CD4-positive, alpha-beta T cell treated with Interferon alpha-2 for 1 hour (primary cell): ENCODE data around the gene GJD3.

Source experiments
- DNase-seq, 2 donors: peaks; one replicate each; pipeline ENCODE4 v3.0.0-alpha.2; 2020 to 2022

GJD3 gene

DNA sequence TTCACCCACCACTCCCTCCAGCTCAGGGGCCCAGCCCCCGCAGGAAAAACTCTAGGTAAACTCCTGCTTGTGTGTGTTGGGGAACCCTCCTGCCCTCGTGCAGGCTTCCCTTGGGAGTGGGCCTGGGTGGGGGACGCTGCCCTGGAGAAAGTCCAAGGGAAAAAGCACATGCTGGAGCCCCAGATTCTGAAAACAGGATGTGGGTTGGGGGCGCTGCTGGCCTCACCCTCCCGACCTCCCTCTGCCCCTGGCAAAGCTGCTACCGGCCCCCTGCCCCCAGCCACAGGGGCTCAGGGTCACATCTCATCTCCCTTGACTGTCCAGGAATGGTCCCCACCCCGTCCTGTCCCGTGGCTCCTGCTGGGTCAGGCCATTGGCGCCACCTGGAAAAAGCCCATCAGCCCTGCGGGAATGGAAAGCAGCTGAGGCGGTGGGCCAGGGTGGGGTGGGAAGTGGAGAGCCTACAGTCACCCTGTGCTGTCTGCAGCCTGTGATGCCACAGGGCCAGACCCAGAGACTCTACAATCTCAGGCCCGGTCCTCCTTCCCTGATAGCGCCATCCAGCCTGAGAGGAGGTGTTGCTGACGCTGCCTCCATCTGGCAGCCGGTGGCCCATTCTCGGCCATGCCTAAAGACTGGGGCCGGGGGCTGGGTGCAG lies 2.5 kb upstream of the GJD3 start:
- no peak for DNase-seq

DNA sequence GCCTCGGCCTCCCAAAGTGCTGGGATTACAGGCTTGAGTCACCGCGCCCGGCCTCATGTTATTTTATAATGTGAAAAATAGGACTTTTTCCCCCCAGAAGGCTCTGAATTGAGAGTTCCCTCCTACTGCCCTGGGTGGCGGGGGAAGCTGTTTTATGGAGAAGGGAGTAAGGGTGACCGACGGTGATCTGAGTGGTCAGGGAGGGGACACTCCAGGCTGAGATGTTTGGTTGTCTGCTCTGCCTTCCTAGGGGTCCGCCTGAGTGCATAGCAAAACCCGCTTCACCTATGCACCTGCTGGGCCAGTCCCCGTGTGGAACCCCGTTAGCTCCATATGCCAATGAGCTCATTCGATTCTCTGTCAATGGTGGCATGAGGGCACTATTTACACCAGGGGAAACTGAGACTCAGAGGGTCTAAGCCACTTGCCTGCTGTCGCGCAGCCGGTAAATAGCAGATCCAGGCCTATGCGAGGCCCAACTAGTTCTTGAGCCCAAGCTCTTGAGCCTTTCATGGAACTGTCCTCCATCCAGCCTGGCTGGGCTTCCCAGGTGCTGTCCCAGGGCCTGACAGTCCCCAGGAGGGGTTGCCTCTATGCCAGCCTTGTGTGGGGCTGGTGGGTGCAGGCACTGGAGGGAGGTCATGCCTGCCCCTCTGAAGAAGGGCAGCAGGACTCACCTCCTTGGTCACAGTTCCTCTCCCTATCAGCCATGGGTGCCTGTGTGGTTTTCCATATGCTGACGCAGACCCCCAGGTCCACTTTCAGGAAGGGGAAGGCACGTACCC lies 1.7 kb upstream of the GJD3 start:
- no peak for DNase-seq

DNA sequence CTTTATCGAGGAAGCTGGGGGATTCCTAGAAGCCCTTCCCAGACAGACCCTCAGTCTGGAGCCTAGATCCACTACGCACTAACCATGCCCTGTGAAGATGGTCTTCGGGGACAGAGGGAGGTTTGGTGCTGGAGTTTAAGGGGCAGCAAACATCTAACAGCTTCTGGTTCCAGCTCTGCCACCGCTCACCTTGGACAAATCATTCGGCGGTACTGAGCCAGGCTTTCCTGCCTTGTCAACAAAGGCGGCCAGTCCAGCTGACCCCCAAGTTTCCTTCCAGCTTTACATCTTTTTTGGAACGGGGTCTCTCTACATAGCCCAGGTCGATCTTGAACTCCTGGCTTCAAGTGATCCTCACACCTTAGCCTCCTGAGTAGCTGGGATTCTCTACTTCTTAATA lies 369 bp upstream of the GJD3 start:
- no peak for DNase-seq

DNA sequence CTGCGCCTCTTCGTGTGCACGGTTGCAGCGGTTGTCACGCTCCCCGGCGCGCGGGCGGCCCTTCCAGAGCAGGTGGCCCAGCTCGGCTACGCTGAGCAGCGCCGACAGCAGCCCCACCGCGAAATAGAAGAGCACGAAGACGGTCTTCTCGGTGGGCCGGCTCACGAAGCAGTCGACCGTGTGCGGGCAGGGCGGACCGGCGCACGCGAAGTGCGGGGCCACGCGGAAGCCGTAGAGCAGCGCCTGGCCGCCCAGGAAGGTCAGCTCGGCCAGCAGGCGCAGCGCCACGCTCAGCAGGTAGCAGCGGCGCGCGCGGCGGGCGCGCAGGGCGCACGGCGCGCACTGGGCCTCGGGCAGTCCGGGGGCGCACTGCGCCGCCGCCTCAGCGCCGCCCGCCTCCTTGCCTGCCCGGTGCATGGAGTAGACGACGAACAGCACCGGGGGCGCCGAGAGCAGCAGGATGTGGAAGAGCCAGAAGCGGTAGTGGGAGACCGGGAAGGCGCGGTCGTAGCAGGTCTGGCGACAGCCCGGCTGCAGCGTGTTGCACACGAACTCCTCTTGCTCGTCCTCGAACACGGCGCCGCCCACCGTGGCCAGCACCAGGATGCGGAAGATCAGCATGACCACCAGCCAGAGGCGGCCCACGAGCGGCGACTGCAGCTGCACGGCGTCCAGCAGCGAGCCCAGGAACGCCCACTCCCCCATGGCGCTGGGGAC lies 1.3 kb downstream of the GJD3 start:
- no peak for DNase-seq

DNA sequence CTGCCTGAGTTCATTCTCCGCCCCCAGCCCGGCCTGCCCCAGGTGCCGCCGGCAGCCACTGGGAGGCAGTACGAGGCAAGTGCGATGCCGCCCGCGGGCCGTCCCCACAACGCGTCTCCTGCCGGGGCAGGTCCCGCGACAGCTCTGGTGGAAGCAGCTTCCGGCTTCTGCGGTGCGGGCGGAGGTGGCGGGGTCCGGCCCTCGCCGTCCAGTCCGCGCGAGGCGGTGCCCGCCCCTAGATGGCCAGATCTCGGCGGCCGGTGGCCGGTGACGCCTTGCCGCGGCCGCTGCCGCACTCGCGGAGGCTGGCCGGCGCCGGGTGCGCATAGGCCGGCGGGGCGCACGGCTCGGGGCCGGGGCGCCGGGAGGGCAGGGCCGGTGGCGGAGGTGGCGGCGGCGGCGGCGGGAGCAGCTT lies 1.8 kb downstream of the GJD3 start:
- peak; percentile 72 to 79 for DNase-seq

DNA sequence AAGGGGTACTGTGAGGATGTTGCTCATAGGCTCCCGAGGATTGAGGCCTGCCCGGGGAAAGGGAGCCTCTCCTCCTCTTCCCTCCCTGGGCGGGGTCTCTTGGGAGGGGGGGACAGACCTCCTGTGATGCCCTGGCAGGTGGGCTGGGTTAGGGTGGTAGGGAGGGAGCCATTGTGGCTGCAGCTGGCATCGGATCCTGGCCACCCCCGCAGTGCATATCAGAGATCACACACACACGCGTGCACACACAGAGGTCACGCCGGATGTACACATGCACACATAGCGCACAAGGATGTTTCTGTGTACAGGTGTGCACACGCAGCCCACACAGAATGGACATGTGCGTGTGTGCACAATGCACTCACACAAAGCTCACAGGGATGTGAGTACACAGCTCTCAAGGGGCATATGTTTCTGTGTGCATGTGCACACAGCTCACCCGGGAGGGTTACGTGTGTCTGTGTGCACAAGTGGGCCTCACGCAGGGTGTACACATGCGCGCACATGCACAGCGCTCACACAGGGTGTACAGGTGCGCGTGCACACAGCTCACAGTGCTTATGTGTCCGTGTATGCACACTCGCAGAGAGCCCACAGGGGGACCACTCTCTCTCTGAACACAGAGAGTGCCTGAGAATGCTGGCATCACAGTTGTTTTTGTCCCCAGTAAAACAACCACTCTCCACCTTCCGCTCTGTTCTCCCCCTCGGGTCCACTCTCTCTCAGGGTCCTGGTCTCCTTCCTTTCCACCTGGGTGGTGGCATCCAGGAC lies 2.4 kb downstream of the GJD3 start:
- no peak for DNase-seq

DNA sequence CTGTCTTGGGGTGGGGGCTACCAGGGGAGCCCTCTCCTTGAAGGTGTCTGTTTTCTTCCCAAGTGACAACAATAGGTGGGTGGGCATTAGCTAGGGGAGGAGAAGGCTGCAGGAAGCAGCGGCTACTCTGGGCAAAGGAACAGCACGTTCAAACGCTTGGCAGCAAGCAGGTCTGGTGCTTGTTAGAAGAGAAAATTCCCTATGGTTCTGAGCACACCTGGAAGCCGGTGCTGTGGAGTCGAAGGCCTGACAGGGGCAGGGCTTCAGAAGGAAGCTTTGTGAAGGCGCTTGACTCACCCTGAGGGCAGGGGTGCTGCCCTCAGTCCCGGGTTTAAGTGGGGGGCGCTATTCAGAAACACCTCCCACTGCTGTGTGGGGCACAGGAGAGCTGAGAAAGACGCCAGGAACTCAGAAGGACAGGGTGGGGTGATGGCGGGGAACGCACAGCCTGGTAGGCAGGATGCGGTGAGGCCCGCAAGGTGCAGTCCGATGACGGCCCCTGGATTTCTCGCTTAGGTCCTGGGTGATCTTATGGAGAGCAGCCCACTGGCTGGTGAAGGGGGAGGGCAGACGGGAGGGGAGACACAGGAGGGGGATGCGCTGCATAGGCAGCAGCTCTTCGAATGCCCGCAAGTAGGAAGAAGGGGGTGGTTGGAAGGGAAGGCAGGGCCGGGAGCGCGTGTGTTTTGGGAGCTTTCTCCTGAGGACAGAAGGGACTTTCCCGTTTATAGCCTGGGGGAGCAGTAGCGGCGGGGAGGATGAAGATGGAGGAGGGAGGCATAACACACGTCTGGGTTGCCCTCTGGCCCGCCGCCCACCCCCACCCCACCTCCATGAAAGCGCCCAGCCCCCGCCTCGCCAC lies 3.2 kb downstream of the GJD3 start:
- DNase-seq = no peak

DNA sequence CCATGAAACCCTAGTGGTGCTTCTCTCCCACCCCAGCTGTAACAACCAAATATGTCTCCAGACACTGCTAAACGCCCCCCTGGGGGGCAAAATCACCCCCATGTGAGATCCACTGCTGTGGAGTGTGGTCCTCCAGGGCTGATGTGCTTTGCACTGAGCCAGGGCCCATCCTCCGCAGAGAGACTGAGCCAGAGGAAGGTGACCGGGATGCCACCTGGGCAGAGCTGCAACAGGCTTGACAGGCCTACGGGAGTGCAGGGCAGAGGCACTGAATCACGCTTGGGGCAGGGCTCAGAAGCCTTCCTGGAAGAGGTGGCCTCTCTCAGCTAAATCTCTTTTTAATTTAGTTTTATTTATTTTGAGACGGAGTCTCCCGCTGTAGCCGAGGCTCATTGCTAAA lies 4.4 kb downstream of the GJD3 start:
- DNase-seq = no peak

DNA sequence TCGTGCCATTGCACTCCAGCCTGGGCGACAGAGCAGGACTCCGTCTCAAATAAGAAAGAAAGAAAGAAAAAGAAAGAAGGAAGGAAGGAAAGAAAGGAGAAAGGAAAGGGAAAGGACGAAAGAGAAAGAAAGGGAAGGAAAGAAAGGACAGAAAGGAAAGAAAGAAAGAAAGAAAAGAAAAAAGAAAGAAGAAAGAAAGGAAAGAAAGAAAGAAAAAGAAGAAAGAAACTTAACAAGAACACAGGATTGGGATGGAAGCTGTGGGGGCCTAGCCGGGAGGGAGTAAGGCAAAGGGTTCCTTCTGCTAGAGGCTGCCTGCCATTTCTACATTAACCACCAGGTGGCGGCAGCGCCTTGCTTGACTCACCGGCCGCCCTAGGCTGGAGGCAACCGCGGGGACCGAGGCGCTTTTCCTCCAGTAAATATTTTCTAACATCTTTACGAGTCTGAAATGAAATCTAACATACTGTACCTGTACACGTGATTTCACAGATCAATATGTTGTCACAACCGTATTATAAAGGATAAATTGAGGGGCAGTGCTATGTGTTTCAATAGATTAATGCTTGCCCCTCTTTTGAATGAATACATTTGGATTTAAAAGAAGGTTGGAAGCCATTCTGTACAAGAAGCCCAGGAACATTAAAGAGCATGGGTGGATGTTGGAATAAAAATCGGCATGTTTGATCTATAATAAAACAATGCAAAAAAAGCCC lies 6.1 kb downstream of the GJD3 start:
- DNase-seq = peak; percentile 86 to 90

DNA sequence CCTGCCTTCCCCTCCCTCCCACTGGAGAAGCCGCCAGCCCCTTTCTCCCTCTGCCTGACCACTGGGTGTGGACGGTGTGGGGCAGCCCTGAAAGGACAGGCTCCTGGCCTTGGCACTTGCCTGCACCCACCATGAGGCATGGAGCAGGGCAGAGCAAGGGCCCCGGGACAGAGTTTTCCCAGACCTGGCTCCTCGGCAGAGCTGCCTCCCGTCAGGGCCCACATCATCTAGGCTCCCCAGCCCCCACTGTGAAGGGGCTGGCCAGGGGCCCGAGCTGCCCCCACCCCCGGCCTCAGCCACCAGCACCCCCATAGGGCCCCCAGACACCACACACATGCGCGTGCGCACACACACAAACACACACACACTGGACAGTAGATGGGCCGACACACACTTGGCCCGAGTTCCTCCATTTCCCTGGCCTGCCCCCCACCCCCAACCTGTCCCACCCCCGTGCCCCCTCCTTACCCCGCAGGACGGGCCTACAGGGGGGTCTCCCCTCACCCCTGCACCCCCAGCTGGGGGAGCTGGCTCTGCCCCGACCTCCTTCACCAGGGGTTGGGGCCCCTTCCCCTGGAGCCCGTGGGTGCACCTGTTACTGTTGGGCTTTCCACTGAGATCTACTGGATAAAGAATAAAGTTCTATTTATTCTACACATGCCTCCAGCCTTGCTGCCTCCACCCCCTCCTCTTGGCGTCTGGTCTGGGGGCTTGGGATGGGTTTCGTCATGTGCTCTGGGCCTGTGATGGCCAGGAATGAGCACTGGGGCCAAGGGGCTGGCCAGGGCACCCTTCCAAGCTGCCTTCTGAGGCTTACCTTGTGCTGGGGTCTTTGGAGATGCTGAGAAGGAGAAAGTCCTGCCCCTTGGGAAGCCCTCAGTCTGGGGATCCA lies 7.3 kb downstream of the GJD3 start:
- no peak for DNase-seq

DNA sequence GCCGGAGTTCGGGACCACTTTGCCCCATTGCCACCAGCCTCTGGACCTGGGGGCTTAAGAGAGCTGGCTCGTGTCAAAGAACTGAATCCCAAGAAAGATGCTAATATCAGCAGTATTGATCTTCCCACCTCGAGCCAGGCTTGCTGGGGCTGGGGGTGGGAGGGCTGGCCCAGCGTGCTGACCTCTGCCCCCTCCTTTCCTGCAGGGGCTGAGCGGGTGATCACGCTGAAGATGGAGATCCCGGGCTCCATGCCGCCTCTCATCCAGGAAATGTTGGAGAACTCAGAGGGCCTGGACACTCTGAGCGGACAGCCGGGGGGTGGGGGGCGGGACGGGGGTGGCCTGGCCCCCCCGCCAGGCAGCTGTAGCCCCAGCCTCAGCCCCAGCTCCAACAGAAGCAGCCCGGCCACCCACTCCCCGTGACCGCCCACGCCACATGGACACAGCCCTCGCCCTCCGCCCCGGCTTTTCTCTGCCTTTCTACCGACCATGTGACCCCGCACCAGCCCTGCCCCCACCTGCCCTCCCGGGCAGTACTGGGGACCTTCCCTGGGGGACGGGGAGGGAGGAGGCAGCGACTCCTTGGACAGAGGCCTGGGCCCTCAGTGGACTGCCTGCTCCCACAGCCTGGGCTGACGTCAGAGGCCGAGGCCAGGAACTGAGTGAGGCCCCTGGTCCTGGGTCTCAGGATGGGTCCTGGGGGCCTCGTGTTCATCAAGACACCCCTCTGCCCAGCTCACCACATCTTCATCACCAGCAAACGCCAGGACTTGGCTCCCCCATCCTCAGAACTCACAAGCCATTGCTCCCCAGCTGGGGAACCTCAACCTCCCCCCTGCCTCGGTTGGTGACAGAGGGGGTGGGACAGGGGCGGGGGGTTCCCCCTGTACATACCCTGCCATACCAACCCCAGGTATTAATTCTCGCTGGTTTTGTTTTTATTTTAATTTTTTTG lies 8.5 kb downstream of the GJD3 start:
- no peak for DNase-seq

DNA sequence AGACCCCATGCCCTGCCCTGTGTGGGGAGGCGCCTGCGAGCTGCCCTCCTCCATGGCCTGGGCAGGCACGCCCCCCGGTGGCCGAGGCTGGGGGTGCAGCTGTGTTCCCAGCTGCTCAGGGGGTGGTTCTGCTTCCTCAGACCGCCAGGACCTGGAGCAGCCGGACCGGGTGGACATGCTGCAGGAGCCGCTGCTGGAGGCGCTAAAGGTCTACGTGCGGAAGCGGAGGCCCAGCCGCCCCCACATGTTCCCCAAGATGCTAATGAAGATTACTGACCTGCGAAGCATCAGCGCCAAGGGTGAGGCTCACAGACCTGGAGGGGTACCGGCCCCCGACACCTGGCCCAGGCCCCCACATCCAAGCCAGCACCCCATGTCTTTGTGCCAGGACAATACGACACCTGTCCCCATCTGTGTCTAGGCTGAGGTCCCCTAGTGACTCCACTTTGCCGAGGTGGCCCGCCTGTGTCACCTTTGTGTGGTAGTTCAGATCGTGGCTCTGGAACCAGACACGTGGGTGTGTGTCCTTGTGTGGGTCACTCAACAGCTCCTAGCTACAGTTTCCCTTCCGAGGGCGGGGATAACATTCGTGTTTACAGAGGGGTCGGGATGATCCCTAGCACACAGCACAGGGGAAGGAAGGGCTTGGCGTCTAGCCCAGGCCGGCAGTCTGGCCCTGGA lies 9.3 kb downstream of the GJD3 start:
- DNase-seq = peak; percentile 73 to 82

DNA sequence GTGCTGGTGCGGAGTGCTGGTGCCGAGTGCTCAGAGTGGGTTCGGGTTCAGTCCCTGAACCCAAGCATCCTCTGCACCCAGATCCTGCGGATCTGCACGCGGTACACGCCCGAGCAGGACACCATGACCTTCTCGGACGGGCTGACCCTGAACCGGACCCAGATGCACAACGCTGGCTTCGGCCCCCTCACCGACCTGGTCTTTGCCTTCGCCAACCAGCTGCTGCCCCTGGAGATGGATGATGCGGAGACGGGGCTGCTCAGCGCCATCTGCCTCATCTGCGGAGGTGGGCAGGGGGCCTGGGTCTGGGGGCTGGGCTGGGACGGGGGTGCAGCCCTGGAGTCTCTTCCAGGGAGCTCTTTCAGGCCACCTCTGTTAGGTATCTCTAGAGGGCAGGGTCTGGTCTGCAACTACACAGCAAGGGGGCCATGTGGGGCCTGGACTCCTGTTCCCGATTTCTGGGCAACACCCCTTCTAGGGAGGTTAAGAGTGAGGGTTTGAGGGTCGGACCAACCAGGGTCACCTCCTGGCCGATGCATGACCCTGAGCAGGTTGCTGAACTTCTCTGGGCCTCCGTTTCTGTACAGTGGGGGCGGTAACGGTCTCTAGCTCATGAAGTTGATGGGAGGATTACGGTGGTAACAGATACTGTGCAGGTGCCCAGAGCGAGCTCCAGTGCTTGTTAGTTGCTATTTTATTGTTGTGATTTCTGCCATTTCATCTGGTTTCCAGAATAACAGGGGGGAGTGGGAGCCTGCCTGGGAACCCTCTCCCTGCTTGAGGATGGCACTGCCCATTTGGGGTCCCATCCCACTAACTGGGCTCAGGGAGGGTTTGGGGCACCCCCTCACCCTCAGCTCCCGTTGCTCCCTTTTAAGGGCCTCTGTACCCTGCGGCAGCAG lies 10.1 kb downstream of the GJD3 start:
- no peak for DNase-seq

DNA sequence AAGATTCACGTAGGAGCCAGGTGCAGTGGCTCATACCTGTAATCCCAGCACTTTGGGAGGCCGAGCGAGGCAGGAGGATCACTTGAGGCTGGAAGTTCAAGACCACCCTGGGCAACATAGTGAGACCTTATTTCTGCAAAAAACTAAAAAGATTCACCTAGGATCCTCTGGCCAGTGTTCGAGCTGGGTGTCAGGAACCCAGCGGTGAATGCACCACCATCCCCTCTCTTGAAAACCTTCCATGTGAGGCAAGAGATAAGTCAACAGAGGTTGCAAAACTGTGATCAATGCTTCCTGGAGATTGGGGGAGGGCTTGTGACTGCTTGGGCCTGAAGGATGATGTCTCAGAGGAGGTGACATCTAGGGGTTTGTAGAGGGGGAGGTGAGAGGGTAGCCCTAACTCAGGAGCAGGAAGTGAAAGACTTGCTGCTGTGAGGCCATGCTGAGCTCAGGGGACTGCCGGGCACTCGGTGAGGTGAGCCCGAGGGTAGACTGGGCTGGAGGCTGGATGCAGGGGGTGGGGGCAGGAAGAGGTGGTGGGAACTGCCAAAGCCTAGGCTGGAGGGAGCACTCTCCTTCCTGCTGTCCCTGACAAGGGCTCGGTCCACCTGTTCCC lies 11.7 kb downstream of the GJD3 start:
- DNase-seq = no peak

DNA sequence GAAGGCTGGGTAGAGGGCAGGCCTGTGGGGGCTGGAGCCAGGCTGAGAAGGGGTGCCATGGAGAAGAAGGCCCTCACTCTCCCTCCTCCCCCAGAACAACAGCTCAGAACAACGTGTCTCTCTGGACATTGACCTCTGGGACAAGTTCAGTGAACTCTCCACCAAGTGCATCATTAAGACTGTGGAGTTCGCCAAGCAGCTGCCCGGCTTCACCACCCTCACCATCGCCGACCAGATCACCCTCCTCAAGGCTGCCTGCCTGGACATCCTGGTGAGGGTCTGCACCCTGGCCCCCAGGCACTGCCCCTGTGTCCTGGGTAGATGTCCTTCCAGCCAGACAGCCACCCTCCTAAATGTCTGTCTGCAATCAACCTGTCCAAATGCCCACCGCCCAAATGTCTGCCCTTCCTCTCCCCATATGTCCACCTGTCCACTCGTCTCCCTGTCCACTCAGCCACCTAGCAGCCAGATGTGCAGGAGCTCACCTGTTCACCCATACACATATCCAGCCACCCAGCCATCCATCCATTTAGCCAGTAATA lies 12.2 kb downstream of the GJD3 start:
- DNase-seq = no peak

DNA sequence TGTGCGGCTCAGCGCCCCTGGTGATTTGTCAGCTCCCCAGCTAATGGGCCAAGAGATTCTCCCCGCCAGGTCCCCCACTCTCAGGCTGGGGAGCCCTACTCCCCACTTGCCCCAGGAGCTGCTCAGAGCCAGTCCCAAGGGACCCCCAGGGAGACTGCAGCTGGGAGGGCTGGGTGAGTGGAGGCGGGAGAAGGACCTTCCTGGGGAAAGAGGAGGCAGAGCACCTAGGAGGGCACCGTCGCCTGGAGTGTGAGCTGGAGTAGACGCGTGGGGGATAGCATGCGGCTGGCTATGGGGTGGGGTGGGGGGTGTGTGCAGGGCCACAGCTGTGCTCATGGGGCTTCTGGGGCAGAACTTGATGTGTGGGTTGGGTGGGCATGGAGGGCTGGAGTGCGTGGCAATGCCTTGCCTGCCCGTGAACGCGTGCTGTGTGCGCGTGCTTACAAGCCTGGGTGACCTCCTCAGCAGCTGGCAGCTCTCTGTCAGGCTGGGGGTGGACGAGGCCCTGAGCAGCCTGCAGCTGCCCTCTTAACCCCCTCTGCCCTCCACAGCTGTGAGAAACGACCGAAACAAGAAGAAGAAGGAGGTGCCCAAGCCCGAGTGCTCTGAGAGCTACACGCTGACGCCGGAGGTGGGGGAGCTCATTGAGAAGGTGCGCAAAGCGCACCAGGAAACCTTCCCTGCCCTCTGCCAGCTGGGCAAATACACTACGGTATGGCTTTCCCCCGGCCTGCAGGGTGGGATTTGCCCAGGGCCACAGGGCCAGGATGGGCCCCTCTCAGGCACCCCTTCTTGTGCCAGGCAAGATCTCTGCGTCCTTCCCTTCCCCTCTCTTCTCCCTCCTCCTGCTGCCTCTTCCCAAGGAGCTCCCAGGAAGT lies 12.9 kb downstream of the GJD3 start:
- DNase-seq = no peak
